GM12865 (cell line): ENCODE results near the gene CACTIN.

Experiments used
- DNase-seq: peaks from one replicate; pipeline ENCODE4 v3.0.0; 2010; ENCODE audit warnings: low read depth
- H3K4me3 ChIP-seq: 2 replicates; pipeline ENCODE4 v1.5.1; 2011; ENCODE audit warnings: mild to moderate bottlenecking, low read depth, low read length, control low read depth
- TF ChIP-seq, protein P1 (sequence below): IDR thresholded peaks from 2 replicates; pipeline ENCODE4 v1.5.1; 2011; ENCODE audit warnings: low read length, control low read depth, low read depth, inconsistent platforms; ENCODE audit not compliant: insufficient read depth; ENCODE audit errors: missing control alignments

Gene CACTIN

DNA sequence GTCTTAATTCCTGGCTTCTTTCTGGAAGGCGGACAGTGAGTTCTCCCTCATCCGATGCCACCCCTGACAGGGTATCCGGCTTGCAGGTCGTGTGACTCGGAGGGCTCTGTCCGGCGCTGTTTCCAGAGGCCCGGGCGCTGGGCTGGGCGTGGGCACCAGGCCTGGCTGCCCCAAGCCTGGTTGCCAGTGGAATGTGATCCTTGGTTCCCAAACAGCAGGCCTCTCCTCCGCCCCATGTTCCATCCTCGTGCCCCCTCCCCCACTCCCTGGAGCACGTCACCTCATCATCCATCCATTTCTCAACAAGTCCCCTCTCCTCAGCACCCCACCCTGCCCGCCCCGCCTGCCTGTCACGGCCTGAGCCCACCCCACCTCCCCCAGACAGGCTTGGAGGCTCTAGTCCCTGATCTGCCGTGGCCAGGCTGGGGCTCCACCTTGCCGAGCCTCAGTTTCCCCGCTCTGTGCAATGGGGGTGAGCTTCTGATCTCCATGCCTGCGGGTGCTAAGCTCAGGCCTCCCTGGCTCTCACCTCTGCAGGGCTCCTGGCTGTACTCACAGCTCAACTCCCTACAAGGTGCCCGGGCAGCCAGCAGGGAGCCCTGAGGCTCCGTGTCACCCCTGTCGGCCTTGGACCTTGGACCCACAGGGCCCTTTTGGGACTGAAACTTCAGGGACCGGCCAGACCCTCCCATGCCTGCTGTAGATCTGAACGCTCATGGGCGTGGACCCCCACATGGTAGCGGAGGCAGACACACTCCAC, 22.2 kb downstream of the CACTIN start:
- TF ChIP-seq, protein P1, sequence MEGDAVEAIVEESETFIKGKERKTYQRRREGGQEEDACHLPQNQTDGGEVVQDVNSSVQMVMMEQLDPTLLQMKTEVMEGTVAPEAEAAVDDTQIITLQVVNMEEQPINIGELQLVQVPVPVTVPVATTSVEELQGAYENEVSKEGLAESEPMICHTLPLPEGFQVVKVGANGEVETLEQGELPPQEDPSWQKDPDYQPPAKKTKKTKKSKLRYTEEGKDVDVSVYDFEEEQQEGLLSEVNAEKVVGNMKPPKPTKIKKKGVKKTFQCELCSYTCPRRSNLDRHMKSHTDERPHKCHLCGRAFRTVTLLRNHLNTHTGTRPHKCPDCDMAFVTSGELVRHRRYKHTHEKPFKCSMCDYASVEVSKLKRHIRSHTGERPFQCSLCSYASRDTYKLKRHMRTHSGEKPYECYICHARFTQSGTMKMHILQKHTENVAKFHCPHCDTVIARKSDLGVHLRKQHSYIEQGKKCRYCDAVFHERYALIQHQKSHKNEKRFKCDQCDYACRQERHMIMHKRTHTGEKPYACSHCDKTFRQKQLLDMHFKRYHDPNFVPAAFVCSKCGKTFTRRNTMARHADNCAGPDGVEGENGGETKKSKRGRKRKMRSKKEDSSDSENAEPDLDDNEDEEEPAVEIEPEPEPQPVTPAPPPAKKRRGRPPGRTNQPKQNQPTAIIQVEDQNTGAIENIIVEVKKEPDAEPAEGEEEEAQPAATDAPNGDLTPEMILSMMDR = no peak
- no peak overlapping the region for H3K4me3 ChIP-seq
- DNase-seq = no peak

DNA sequence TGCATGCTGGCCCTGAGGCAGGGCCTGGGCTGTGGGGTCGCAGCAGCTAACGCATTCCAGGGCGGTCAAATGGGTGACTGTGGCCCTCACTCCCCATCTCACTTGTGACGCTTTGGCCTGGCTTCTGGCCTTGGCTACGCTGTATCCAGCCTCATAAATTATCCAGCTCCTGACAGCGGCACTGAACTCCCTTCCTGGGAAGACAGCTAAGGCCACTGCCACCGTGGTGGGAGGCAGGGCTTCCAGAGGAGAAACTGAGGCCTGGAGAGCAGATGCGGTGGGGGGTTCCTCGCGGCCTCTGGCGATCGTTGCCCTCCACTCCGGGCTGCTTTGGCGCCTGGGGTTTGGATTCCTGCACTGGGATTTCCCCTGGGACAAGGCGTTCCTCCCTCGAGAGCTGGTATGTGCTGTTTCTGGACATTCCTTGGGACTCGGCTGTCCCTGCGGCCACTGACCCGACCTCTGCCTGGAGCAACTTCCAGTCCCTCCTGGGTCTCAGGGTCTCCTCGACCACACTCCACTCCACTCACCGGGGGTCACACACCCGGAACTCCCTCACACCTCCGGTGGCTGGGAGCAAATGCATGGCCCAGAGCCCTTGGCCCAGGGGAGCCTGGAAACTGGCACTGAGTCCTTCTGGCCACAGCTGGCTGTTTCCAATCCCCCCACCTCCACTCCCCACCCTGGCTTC, 23.3 kb downstream of the CACTIN start:
- TF ChIP-seq, protein P1 = no peak
- no peak overlapping the region for H3K4me3 ChIP-seq
- no peak for DNase-seq

DNA sequence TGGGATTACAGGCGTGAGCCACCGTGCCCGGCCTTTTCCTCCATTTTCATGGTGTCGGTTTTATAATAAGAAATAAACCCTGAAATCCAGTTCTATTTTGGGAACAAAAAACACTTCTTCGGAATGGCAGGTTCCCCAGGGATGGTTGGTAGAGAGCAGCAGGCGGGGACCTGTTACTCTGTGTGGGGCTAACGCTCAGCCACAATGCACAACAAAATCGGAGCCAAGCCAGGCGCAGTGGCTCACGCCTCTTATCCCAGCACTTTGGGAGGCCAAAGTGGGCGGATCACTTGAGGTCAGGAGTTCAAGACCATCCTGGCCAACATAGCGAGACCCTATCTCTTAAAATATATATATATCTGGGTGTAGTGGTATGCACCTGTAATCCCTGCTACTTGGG, 25.6 kb downstream of the CACTIN start:
- DNase-seq = no peak
- TF ChIP-seq, protein P1 = no peak
- no peak overlapping the region for H3K4me3 ChIP-seq

DNA sequence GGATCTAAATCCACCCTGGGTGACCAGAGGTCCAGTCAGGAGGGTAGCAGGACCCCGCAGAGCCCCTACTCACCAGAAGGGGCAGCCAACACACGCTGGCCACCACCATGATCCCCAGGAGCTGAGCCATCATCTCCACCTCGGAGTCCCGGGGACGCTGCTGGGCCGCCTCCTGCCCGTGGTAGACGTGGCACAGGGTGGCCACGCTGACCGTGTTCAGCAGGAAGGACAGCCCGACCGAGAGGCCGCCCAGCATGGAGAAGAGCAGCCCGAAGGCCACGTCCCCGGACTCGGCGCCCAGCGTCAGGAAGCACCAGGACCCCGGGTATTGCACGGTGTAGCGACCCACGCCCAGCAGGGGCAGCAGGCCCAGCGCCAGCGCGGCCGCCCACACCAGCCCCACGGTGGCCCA, 26.8 kb downstream of the CACTIN start:
- TF ChIP-seq, protein P1 = no peak
- H3K4me3 ChIP-seq = no peak overlapping the region
- DNase-seq = no peak

DNA sequence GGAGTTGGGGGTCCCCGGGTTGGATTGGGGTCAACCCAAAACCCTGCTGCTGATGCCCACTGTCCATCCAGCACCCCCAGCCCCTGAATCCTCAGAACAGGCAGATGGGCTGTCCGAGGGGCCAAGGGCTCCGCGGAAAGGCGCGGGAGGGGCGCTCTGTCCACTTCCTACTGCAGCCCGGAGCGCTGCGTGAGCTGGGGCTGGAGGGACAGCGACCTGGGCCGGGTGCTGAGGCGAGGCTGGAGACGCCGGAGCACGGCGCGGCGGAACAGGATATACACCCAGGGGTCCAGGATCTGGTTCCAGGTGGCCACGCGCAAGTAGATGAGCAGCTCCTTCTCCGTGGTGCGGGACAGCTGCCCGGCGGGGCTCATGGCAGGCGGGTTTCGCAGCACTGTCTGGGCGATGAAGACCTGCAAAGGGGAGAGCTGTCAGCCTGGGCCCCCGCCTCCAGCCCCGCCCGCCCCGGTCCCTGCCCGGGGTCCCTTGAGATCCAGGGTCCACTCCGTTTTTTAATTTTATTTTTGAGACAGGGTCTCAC, 31.0 kb downstream of the CACTIN start:
- TF ChIP-seq, protein P1 = no peak
- no peak overlapping the region for H3K4me3 ChIP-seq
- no peak for DNase-seq

DNA sequence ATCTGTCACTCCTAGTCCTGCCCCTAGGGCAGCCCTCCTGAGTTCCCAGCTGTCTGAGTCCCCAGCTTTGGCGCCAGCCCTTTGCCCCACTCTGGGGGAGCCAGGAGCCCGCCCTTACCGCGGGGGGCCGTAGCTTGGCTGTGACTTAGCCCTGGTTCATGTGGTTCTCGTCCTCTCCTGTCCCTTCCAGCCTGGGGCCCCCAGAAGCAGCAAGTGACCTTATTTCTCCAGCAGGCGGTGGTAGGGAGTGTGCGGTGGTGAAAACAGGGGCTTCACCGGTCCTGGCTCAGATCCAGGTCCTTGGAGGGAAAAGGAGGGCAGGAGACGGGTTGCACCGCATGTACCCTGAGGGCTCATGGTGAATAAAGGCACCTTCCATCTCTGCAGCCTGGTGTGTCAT, 33.4 kb downstream of the CACTIN start:
- no peak for DNase-seq
- TF ChIP-seq, protein P1 = no peak
- H3K4me3 ChIP-seq = no peak overlapping the region
